Bronchial epithelial cell (primary cell): ENCODE measurements around the gene USP8. TPM values are rescaled to one million over a fixed set of nuclear protein-coding genes. Genes with fewer than 3 reads are reported as not detected.

Experiments
- DNase-seq: peaks from one replicate; pipeline ENCODE4 v3.0.0-alpha.2; 2010; ENCODE audit warnings: low read depth
- FAIRE-seq: peaks from 2 replicates; lab custom pipeline; 2011; peaks lifted over from hg19 to GRCh38; lab: Jason Lieb, UNC
- H3K27me3 ChIP-seq: 2 replicates; pipeline ENCODE4 v1.5.1; 2011; ENCODE audit warnings: low read length; ENCODE audit not compliant: control insufficient read depth, insufficient read depth
- H3K36me3 ChIP-seq: 2 replicates; pipeline ENCODE4 v1.5.1; 2011; ENCODE audit warnings: low read length; ENCODE audit not compliant: control insufficient read depth, insufficient read depth
- H3K4me3 ChIP-seq: 2 replicates; pipeline ENCODE4 v1.5.1; 2011; ENCODE audit warnings: mild to moderate bottlenecking, low read depth, low read length, control low read depth
- total RNA-seq: library from RNA; depleted of rRNA; stranded (reverse); fragments of >200 nt; gene quantifications from 2 replicates; pipeline ENCODE4 v1.2.1, GENCODE V29; 2014
- TF ChIP-seq, protein P1 (sequence below): IDR thresholded peaks from 2 replicates; pipeline ENCODE4 v1.5.1; 2011; ENCODE audit warnings: mild to moderate bottlenecking, moderate library complexity, low read length, control low read depth, inconsistent platforms; ENCODE audit not compliant: insufficient read depth, severe bottlenecking

Gene USP8
- total RNA-seq, 1 donor from 2014 or later, result 30.8 TPM

DNA sequence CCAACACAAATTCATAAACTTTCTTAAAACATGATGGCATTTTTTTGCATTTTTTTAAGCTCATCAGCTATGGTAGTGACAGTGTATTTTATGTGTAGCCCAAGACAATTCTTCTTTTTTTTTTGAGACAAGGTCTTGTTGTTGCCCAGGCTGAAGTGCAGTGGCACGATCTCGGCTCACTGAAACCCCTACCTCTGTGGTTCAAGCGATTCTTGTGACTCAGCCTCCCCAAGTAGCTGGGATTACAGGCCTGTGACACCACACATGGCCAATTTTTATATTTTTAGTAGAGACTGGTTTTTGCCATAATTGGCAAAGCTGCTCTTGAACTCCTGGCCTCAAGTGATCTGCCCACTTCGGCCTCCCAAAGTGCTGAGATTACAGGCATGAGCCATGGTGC lies 139.6 kb downstream of the USP8 start:
- FAIRE-seq (no peak), DNase-seq (no peak)
- Histone ChIP-seq H3K36me3 (peaks cover 3% of the 10 kb centered on the region), H3K4me3 (no peak overlapping the region), H3K27me3 (no peaks in the 10 kb centered on the region)
- TF ChIP-seq, protein P1, sequence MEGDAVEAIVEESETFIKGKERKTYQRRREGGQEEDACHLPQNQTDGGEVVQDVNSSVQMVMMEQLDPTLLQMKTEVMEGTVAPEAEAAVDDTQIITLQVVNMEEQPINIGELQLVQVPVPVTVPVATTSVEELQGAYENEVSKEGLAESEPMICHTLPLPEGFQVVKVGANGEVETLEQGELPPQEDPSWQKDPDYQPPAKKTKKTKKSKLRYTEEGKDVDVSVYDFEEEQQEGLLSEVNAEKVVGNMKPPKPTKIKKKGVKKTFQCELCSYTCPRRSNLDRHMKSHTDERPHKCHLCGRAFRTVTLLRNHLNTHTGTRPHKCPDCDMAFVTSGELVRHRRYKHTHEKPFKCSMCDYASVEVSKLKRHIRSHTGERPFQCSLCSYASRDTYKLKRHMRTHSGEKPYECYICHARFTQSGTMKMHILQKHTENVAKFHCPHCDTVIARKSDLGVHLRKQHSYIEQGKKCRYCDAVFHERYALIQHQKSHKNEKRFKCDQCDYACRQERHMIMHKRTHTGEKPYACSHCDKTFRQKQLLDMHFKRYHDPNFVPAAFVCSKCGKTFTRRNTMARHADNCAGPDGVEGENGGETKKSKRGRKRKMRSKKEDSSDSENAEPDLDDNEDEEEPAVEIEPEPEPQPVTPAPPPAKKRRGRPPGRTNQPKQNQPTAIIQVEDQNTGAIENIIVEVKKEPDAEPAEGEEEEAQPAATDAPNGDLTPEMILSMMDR, result no peak

Other genes starting within 250 kb of the USP8 start
- gene SLC27A2, start 242.2 kb upstream of the USP8 start, total RNA-seq, result 1.3 and 6.7 TPM in 2 replicates
- gene HDC, start 158.7 kb upstream of the USP8 start, total RNA-seq, result not detected in 2 replicates
- gene GABPB1, start 69.2 kb upstream of the USP8 start, total RNA-seq, result 58.2 and 85.0 TPM in 2 replicates
- gene USP50, start 122.3 kb downstream of the USP8 start, total RNA-seq, result not detected in 2 replicates